Right ventricle myocardium superior (tissue), 1 donor: Measurements from ENCODE around the gene SREBF2. TPM values are rescaled to one million over a fixed set of nuclear protein-coding genes. Genes with fewer than 3 reads are reported as not detected.
A peak's percentile ranks its signal among the peaks of the same experiment; 100 is the strongest.

Experiments used
- ATAC-seq: fragments of 200-7000 bp; cut with Tn5 transposase; one replicate; pipeline ENCODE4 v1.9.1; 2020; ENCODE audit warnings: mild to moderate bottlenecking; ENCODE audit not compliant: poor library complexity
- DNase-seq: peaks from one replicate; pipeline ENCODE4 v3.0.0-alpha.2; 2020
- intact Hi-C: fragments of 100-400 bp; cut with DNase I; formaldehyde crosslinking; loops from one replicate; pipeline ENCODE4 v1.11.2; 2022
- long read RNA-seq: library from polyadenylated mRNA; unstranded; transcript quantifications from one replicate; pipeline ENCODE4 v2.0.0, GENCODE V29; 2021
- total RNA-seq: library from RNA; stranded (reverse); fragmentation: NEBNext Ultra II Directional; extraction: Animal tissue kit (Norgen Biotek cat#: 25700); gene quantifications from one replicate; pipeline ENCODE4 v1.2.1, GENCODE V29; 2021
- donor health status: DM: no; HTN: yes; CAD: no; lungs with severe emphysema.

The SREBF2 gene
- total RNA-seq = 75.2 TPM
- long read RNA-seq, full-length matches to known transcripts = 133 of 227 reads
- long read RNA-seq, partial matches to known transcripts = 61 of 227 reads
- long read RNA-seq, other reads (novel, unspliced or antisense) = 33 of 227 reads

- intact Hi-C loops = no loop called here
These were observed at the start of gene SREBF2 for GRCh38 chr22:41832553-41833368. SREBF2 (plus strand) TSS chr22:41833105; CDS start chr22:41833271, 166 bp downstream.

GRCh38 chr22:41787331-41787730 is 45.6 kb upstream of the SREBF2 start:
- ATAC-seq (no peak), DNase-seq (no peak)
- intact Hi-C loops = no loop called here

More at GRCh38 chr22:41832553-41833368, at the start of gene SREBF2:
- DNase-seq (peak; percentile 100), ATAC-seq (peak; percentile 95)

DNA sequence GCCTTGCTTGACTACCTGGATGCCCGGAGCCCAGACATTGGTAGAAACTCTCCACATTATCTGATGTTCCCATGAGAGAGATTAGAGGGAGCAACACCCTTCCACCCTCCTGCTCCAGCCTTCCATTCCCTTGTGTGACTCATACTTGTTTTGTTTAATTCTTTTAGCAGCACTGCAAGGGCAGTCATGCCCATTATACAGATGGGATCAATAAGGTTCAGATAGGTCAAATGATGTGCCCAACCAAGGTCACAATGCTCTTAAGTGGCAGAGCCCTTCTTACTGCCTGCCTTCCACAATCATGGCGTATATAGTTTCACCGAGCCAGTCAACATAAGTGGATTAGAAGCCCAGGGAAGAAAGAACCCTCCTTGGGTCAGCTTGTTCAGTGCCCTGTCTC is 39.0 kb upstream of the SREBF2 start:
- DNase-seq (no peak), ATAC-seq (no peak)
- intact Hi-C loops = no loop called here

GRCh38 chr22:41798736-41799135 is 34.2 kb upstream of the SREBF2 start:
- ATAC-seq (no peak), DNase-seq (no peak)
- intact Hi-C loops = no loop called here

GRCh38 chr22:41799486-41800347 is 33.2 kb upstream of the SREBF2 start:
- ATAC-seq = peak; percentile 73
- intact Hi-C loops = no loop called here
- DNase-seq = peak; percentile 57

DNA sequence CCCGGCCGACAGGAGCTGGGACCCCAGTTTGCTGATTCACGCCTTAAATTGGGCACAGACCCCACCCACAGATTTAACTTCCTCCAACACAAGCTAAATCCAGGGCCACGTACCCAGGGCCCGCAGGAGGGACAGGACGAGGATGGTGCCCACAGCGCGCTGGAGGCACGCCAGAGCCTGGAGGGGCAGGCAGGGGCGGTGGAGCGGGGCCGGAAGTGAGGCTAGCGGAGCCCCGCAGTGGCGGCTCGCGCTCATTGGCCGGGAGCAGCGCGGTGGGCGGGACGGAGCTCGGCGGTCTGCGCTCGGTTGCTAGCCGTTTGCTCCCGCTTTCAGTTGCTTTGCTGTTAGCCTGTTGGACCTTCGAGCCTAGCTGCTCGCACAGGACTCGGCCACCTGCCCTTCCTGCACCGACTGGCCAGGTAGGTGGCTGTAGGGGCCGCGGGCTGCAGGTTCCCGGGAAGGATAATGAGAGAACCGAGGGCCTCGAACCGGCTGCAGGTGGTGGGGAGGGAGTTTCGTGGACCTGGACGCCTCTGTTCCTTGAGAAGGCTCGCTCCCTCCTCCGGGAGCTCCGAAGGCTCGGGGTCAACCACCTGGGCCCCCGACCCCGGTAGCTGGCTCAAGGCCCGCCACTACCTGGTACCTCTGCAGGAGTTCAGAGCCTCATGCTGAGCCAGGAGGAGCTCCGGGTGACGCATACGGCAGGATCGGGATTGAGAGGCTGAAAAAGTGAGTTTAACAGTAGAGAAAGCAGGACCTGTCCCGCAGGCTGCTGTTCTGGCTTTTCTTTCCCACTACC is 32.4 kb upstream of the SREBF2 start, which contains the start of gene CCDC134:
TSS of gene CCDC134 (plus strand) at position 332 of the 799 bp plus-strand sequence. CDS start 8,212 bp downstream, outside the sequence.
- intact Hi-C loops = no loop called here
- DNase-seq (peak; percentile 96), ATAC-seq (peak; percentile 99)

DNA sequence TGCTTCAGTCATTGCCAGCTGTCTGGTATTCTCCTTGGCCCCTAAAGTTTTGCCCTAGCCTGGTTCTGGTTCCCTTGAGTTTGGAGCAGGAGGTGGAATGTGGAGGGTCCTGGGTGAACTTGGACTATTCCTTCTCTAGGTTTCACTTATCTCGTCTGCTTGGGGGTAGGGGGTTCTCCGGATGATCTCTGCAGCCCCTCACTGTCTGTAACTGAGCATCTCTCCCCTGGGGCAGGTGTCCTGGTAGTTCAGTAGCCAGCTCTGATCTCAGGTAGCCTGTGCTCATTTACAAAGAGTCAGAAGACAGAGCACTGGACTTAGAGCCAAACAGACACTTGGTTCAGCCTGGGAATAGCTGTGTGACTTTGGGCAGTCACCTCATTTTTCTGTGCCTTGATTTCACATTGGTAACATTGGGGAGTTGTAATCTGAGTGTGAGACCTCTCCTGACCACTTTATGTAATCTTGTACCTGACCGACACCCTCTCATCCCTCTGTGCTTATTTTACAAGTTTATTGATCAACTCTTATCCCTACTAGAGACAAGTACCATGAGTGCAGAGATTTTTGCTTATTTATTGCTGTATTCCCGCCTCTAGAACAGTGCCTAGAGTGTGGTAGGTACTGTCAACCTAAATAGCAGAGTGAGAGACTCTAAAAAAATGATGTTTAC is 31.6 kb upstream of the SREBF2 start:
- DNase-seq (no peak), ATAC-seq (no peak)
- intact Hi-C loops = no loop called here

GRCh38 chr22:41801886-41802285 is 31.0 kb upstream of the SREBF2 start:
- DNase-seq (no peak), ATAC-seq (no peak)
- intact Hi-C loops = no loop called here

DNA sequence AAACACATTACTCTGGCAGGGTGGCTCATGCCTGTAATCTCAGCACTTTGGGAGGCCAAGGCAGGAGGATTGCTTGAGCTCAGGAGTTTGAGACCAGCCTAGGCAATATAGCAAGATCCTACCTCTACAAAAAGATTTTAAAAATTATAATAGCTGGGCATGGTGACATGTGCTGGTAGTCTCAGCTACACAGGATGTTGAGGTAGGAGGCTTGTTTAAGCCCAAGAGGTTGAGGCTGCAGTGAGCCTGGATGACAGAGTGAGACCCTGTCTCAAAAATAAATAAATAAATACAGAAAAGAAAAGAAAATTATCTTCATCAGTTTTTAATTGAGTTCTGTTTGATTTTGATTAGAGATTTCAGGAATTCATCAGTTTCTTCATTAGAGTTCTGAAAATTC is 27.3 kb upstream of the SREBF2 start:
- DNase-seq = no peak
- intact Hi-C loops = no loop called here
- ATAC-seq = no peak

- intact Hi-C loops = no loop called here
- DNase-seq = no peak
- ATAC-seq = no peak
These were observed 24.5 kb upstream of the SREBF2 start for GRCh38 chr22:41808400-41808799.

DNA sequence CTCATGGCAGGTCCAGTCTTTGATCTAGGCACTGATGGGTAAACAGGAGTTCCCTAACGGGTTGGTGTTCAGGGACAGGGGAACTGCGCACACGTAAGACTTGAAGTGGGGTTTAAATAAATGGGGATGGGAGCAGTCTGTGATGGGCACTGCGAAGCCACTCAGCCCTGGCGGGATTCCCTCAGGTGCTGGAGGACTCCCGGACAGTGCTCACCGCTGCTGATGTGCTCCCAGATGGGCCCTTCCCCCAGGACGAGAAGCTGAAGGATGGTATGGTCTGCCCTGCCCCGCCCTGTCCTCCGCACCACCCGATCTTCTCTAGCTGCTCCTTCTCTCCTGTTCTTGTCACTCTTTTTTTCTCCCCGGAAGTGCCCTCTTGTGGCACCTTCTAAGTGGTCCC is 22.9 kb upstream of the SREBF2 start:
- intact Hi-C loops = no loop called here
- no peak for ATAC-seq
- DNase-seq = no peak

- ATAC-seq = no peak
- intact Hi-C loops = no loop called here
- no peak for DNase-seq
These were observed 19.9 kb upstream of the SREBF2 start for GRCh38 chr22:41812805-41813545.

DNA sequence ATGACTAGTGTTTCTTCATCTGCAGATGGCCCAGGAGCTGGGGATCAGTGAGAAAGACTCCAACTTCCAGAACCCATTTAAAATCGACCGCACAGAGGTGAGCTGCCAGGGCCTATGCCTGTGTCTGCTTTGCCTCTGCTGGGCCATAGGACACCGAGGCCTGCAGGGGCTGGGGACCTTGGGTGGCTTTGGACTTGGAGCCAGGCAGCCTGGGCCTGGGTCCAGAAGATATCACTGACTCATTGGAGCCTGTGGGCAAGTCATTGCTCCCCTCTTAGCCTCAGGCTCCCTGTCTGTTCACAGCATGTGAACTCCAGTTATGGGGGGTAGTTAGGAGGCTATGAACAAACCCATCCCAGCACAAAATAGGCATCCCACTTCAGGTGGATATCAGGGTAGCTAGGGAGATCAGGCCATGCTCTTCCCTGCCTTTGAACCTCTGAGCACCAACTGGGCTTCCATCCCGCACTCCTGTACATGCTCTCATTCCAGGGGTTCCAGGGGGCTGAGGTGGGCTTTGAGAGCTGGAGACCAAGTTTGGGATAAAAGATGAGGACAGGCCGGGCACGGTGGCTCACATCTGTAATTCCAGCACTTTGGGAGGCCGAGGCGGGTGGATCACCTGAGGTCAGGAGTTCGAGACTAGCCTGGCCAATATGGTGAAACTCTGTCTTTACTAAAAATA is 19.0 kb upstream of the SREBF2 start:
- DNase-seq = no peak
- intact Hi-C loops = no loop called here
- ATAC-seq = no peak

- ATAC-seq (no peak), DNase-seq (no peak)
- intact Hi-C loops = no loop called here
These were observed 17.2 kb upstream of the SREBF2 start for GRCh38 chr22:41815716-41816115.

- intact Hi-C loops = no loop called here
- ATAC-seq (no peak), DNase-seq (no peak)
These were observed 16.7 kb upstream of the SREBF2 start for GRCh38 chr22:41816241-41816640.

DNA sequence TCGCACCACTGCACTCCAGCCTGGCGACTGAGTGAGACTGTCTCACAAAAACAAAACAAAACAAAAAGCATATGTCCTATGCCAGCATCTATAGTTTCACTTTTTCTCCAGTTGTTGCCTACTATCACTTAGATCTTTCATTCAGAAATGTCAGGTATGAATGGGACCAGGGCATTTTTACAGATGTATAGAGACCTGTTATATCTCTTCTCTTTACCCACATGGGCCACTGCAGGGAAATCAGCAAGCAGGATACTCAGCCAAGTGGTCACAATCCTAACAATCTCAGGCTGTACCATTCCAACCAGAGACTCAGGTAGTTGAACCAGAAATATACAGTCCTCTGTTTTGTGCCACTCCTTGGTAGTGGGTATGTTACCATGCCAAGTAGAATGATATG is 16.0 kb upstream of the SREBF2 start:
- intact Hi-C loops = no loop called here
- DNase-seq (no peak), ATAC-seq (no peak)

DNA sequence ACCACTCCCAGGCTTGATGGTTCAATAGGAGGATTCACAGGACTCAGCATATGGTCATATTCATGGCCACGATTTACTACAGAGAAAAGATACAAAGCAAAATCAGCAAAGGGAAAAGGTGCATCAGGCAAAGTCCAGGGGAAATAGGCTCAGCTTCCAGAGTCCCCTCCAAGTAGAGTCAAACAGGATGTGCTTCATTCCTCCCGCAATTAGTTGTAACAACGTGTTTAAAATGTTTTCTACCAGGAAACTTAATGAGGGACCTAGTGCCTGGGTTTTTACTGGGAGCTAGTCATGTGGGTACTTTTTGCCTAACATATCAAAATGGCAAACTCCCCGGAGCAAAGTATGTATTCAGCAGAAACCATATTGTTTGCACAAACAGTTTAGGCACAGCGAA is 14.9 kb upstream of the SREBF2 start:
- DNase-seq (no peak), ATAC-seq (no peak)
- intact Hi-C loops = no loop called here
